Activated naive CD4-positive, alpha-beta T cell treated with anti-CD3 and anti-CD28 coated beads, Interleukin-2, amount 10 ng/mL, durations not matched to agents 5 hours and 36 hours (primary cell): ENCODE measurements around the gene CSDE1. TPM values are rescaled to one million over a fixed set of nuclear protein-coding genes. Genes with fewer than 3 reads are reported as not detected.

Experiments used
- total RNA-seq, 2 experiments: library from RNA; stranded (reverse); gene quantifications; one replicate each; pipeline ENCODE4 v1.2.3, GENCODE V29; 2021

Gene CSDE1
- total RNA-seq, result 100 to 1,000 TPM; 401 to 408 TPM

GRCh38 chr1:114757455-114758255, at the start of gene CSDE1:
Gene CSDE1, minus strand, starts transcription at chr1:114757984. Its CDS starts 18,094 bp downstream, at chr1:114739890.

GRCh38 chr1:114780344-114781226, 22.8 kb upstream of the CSDE1 start, which contains the start of gene SIKE1:
Gene SIKE1, minus strand, starts transcription at chr1:114780685. Its CDS starts 78 bp downstream, at chr1:114780607.

GRCh38 chr1:114716304-114717170, 41.2 kb downstream of the CSDE1 start, which contains the start of gene NRAS:
Gene NRAS, minus strand, starts transcription at chr1:114716771. Its CDS starts 611 bp downstream, at chr1:114716160.

GRCh38 chr1:114695430-114696058, 62.2 kb downstream of the CSDE1 start, which contains the start of gene AMPD1:
Gene AMPD1, minus strand, starts transcription at chr1:114695546. Its CDS starts 75 bp downstream, at chr1:114695471.

GRCh38 chr1:114669562-114670082, 88.2 kb downstream of the CSDE1 start, which contains the start of gene DENND2C:
Gene DENND2C, minus strand, starts transcription at chr1:114670049. Its CDS starts 44,065 bp downstream, at chr1:114625984.

Other genes starting within 250 kb of the CSDE1 start
- 10 to 100 TPM; 39.1 to 39.5 TPM for gene TRIM33, start 246.8 kb downstream of the CSDE1 start, total RNA-seq
- 10 to 100 TPM; 38.2 to 39.1 TPM for gene BCAS2, start 176.4 kb downstream of the CSDE1 start, total RNA-seq
- gene DENND2C, start 87.9 kb downstream of the CSDE1 start, total RNA-seq, result under 1 TPM; 0.23 to 0.31 TPM
- not detected for gene AMPD1, start 62.4 kb downstream of the CSDE1 start, total RNA-seq
- 10 to 100 TPM; 45.8 to 47.2 TPM for gene NRAS, start 41.2 kb downstream of the CSDE1 start, total RNA-seq
- gene SIKE1, start 22.7 kb upstream of the CSDE1 start, total RNA-seq, result 10 to 100 TPM; 54.5 to 54.7 TPM
- not detected for gene SYCP1, start 96.9 kb upstream of the CSDE1 start, total RNA-seq